Endothelial cell (in vitro differentiated cells): Measurements from ENCODE around the gene JAGN1. TPM values are rescaled to one million over a fixed set of nuclear protein-coding genes. Genes with fewer than 3 reads are reported as not detected.

Source experiments
- DNase-seq: peaks from one replicate; pipeline ENCODE4 v3.0.0; 2021; ENCODE audit warnings: low spot score
- H3K27ac Mint-ChIP-seq: one replicate; pipeline ENCODE4 v1.8.0; 2021; ENCODE audit warnings: mixed read lengths, inconsistent platforms; ENCODE audit not compliant: unreplicated experiment
- H3K27me3 Mint-ChIP-seq: one replicate; pipeline ENCODE4 v1.8.0; 2021; ENCODE audit warnings: mild to moderate bottlenecking, moderate library complexity, mixed read lengths, inconsistent platforms; ENCODE audit not compliant: unreplicated experiment
- H3K36me3 Mint-ChIP-seq: one replicate; pipeline ENCODE4 v1.8.0; 2021; ENCODE audit warnings: mild to moderate bottlenecking, low read depth, mixed read lengths, inconsistent platforms; ENCODE audit not compliant: unreplicated experiment
- H3K4me1 Mint-ChIP-seq: one replicate; pipeline ENCODE4 v1.8.0; 2021; ENCODE audit warnings: mild to moderate bottlenecking, mixed read lengths, inconsistent platforms; ENCODE audit not compliant: unreplicated experiment
- H3K4me3 Mint-ChIP-seq: one replicate; pipeline ENCODE4 v1.8.0; 2021; ENCODE audit warnings: mild to moderate bottlenecking, mixed read lengths, inconsistent platforms; ENCODE audit not compliant: unreplicated experiment
- H3K9me3 Mint-ChIP-seq: one replicate; pipeline ENCODE4 v1.8.0; 2021; ENCODE audit warnings: mixed read lengths, inconsistent platforms; ENCODE audit not compliant: unreplicated experiment
- CTCF ChIP-seq: fragments of 200-600 bp; sonication (generic); IDR thresholded peaks from one replicate; pipeline ENCODE4 v1.5.0; 2021; ENCODE audit warnings: antibody characterized with exemption; ENCODE audit not compliant: unreplicated experiment
- total RNA-seq: library from RNA; stranded (reverse); fragmentation: NEBNext Ultra II Directional; extraction: Animal tissue kit (Norgen Biotek cat#: 25700); gene quantifications from one replicate; pipeline ENCODE4 v1.2.1, GENCODE V29; 2021; ENCODE audit not compliant: unreplicated experiment

Gene JAGN1
- total RNA-seq, 1 donor from 2014 or later, result 26.6 TPM

GRCh38 chr3:9884555-9885165 is 5.8 kb upstream of the JAGN1 start:
- no peak for TF ChIP-seq CTCF
- Mint-ChIP-seq H3K27ac (no peak overlapping the region), H3K36me3 (no peaks in the 10 kb centered on the region), H3K9me3 (no peaks in the 10 kb centered on the region), H3K27me3 (peaks cover 2% of the 10 kb centered on the region), H3K4me3 (no peak overlapping the region), H3K4me1 (no peaks in the 10 kb centered on the region)
- DNase-seq, result no peak

GRCh38 chr3:9886328-9886727 is 4.1 kb upstream of the JAGN1 start:
- Mint-ChIP-seq H3K36me3 (peaks cover 4% of the 10 kb centered on the region), H3K4me3 (no peak overlapping the region), H3K4me1 (no peaks in the 10 kb centered on the region), H3K27me3 (no peaks in the 10 kb centered on the region), H3K9me3 (no peaks in the 10 kb centered on the region), H3K27ac (no peak overlapping the region)
- DNase-seq, result no peak
- no peak for TF ChIP-seq CTCF

- Mint-ChIP-seq H3K27me3 (no peaks in the 10 kb centered on the region), H3K36me3 (peaks cover 6% of the 10 kb centered on the region), H3K4me3 (no peak overlapping the region), H3K27ac (no peak overlapping the region), H3K9me3 (no peaks in the 10 kb centered on the region), H3K4me1 (no peaks in the 10 kb centered on the region)
- no peak for TF ChIP-seq CTCF
- no peak for DNase-seq
Observed at GRCh38 chr3:9887480-9887879, 2.9 kb upstream of the JAGN1 start.

- DNase-seq, result no peak
- Mint-ChIP-seq H3K27me3 (no peaks in the 10 kb centered on the region), H3K27ac (no peak overlapping the region), H3K9me3 (no peaks in the 10 kb centered on the region), H3K4me3 (peak overlapping the region; percentile 51), H3K36me3 (peaks cover 16% of the 10 kb centered on the region), H3K4me1 (no peaks in the 10 kb centered on the region)
- TF ChIP-seq CTCF, result no peak
Observed at GRCh38 chr3:9888540-9888939, 1.9 kb upstream of the JAGN1 start.

GRCh38 chr3:9889405-9889804 is 1.0 kb upstream of the JAGN1 start:
- no peaks in the 10 kb centered on the region for H3K4me1 Mint-ChIP-seq
- DNase-seq, result no peak
- peak overlapping the region; percentile 97 for H3K4me3 Mint-ChIP-seq
- no peaks in the 10 kb centered on the region for H3K9me3 Mint-ChIP-seq
- no peaks in the 10 kb centered on the region for H3K27me3 Mint-ChIP-seq
- H3K27ac Mint-ChIP-seq, result no peak overlapping the region
- no peak for TF ChIP-seq CTCF
- H3K36me3 Mint-ChIP-seq, result peaks cover 22% of the 10 kb centered on the region
